Esophagus (tissue), 2 donors: Measurements from ENCODE around the gene SCIN. TPM values are rescaled to one million over a fixed set of nuclear protein-coding genes. Genes with fewer than 3 reads are reported as not detected.

ENCODE experiments used
- H3K27ac ChIP-seq, 2 donors: one replicate each; pipeline ENCODE4 v1.5.1; 2013; ENCODE audit warnings: low read depth in 2 of 2, mild to moderate bottlenecking in 2 of 2, inconsistent platforms in 1 of 2, low read length in 1 of 2, moderate library complexity in 1 of 2
- H3K27me3 ChIP-seq, 2 donors: one replicate each; pipeline ENCODE4 v1.6.1; 2013; ENCODE audit warnings: low read length in 2 of 2, control low read depth in 1 of 2, mild to moderate bottlenecking in 1 of 2; ENCODE audit not compliant: insufficient read depth in 2 of 2, control insufficient read depth in 1 of 2
- H3K36me3 ChIP-seq, 2 donors: one replicate each; pipeline ENCODE4 v1.6.1; 2013; ENCODE audit warnings: low read length in 1 of 2; ENCODE audit not compliant: control insufficient read depth in 2 of 2, insufficient read depth in 2 of 2
- H3K4me1 ChIP-seq, 2 donors: one replicate each; pipeline ENCODE4 v1.6.1; 2013; ENCODE audit warnings: low read length in 1 of 2; ENCODE audit not compliant: control insufficient read depth in 2 of 2, insufficient read depth in 2 of 2
- H3K4me3 ChIP-seq, 2 donors: one replicate each; pipeline ENCODE4 v1.5.1; 2013; ENCODE audit warnings: low read length in 2 of 2, mild to moderate bottlenecking in 2 of 2, low read depth in 1 of 2, moderate library complexity in 1 of 2
- H3K9me3 ChIP-seq, 2 donors: one replicate each; pipeline ENCODE4 v1.6.1; 2013; ENCODE audit warnings: mild to moderate bottlenecking in 2 of 2, low read depth in 1 of 2, low read length in 1 of 2, moderate library complexity in 1 of 2; ENCODE audit not compliant: control insufficient read depth in 2 of 2, insufficient read depth in 1 of 2
- WGBS, 2 donors: extraction: QIAGEN DNeasy Blood & Tissue Kit; methylation state at CpG; one replicate each; pipeline ENCODE4 v1.1.7; 2013; 5-methylcytosine and 5-hydroxymethylcytosine counted together
- polyA plus RNA-seq, 2 donors: library from polyadenylated mRNA; stranded (reverse); fragments of 200-250 nt; gene quantifications; one replicate each; pipeline ENCODE4 v1.2.3, GENCODE V29; 2013
- donor health status: healthy with polysubstance abuse.
- donor health status: Bipolar disorder and iron deficiency.

Gene SCIN
- polyA plus RNA-seq, 2 donors, result 10.4 to 22.3 TPM

DNA sequence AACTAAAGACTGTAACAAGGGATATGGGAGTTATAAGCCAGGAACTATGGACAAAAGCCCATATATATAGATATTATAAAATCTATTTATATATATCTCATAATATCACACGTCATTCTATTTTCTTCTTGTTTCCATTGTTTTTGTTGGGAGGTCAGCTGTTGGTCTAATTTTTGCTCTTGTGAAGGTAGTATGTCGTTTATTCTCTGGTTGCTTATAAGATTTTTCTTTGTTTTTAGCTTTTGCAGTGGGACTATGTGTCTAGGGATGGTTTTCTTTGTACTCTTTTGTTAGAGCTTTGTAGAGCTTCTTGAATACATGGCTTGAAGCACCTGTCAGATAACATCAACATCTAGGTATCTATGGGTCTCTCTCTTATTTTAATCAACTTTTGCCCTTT is 130.9 kb downstream of the SCIN start:
- Histone ChIP-seq H3K27ac (no peak overlapping the region), H3K27me3 (no peaks in the 10 kb centered on the region)
- WGBS, 2 donors, result 83 to 88% methylated on average over 2 of the region's 2 CpGs

DNA sequence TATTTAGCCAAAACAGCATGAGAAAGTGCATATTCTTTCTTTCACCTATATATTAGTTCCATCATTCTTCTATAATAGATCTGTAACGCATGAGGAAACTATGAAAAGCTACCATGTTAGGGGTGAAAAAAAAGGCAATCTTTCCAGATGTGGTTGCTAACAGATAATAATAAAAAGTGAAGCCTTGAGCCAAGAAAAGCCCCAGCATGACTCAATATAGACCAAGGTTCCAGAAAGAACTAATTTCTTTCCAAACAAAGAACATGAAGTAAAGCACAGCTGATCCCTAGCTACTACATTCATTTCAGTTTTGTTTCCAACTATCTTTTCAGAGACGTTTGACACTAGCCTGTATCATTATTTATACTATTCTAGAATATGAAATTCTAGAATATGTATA is 133.4 kb downstream of the SCIN start:
- Histone ChIP-seq H3K9me3 (no peaks in the 10 kb centered on the region), H3K4me1 (no peaks in the 10 kb centered on the region), H3K27ac (no peak overlapping the region), H3K36me3 (no peaks in the 10 kb centered on the region), H3K4me3 (no peak overlapping the region), H3K27me3 (no peaks in the 10 kb centered on the region)
- WGBS, 2 donors, result 54 to 59% methylated on average over 2 of the region's 2 CpGs

More for the DNA sequence above, 130.9 kb downstream of the SCIN start:
- Histone ChIP-seq H3K9me3 (no peaks in the 10 kb centered on the region), H3K4me1 (no peaks in the 10 kb centered on the region), H3K36me3 (no peaks in the 10 kb centered on the region), H3K4me3 (no peak overlapping the region)

DNA sequence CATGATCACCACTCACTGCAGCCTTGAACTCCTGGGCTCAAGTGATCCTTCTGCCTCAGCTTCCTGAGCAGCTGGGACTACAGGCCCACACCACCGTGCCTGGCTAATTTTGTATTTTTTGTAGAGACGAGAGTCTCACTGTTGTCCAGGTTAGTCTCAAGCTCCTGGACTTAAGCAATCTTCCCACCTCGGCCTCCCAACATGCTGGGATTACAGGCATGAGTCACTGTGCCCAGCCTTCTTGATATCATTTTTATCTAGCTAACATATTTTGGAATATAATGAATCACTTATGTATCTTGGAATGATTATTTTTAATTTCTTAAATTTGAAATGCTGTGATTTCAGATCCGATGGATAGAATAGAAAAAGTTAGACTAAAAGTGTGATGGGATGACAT is 135.4 kb downstream of the SCIN start:
- Histone ChIP-seq H3K36me3 (no peaks in the 10 kb centered on the region), H3K4me1 (no peaks in the 10 kb centered on the region), H3K27ac (no peak overlapping the region), H3K4me3 (no peak overlapping the region), H3K27me3 (no peaks in the 10 kb centered on the region), H3K9me3 (no peaks in the 10 kb centered on the region)
- WGBS, 2 donors, result 79 to 81% methylated on average over 4 of the region's 4 CpGs

DNA sequence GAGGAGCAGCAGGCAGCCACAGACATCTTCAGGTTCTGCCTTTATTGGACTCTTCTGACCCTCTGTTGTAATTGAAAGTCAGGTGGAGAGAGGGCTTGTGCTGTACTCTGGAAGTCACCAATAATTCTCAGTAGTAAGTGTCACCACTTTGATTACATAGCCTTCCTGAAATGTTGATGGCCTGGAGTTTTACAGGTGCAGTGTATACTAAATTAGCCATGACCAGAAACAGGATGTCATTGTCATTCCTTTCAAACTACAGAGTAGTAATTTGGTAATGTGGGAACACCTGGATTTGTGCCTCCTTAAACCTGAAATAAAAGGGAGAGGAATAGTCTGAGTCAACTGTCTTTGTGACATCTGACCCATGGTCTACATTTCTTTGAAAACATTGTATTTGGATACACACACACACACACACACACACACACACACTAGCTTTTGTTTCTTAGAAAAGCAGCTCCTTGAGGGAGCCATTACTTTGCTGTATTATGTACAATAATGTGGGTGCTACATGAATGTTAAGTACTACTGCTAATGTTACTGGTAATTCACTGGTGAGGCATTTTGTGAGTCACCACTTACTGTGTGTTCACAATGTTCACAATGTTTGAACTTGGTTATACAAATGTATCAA is 136.5 kb downstream of the SCIN start:
- Histone ChIP-seq H3K36me3 (no peaks in the 10 kb centered on the region), H3K4me1 (no peaks in the 10 kb centered on the region), H3K27ac (peak overlapping the region; percentile 53 to 68), H3K4me3 (no peak overlapping the region), H3K9me3 (no peaks in the 10 kb centered on the region), H3K27me3 (no peaks in the 10 kb centered on the region)

DNA sequence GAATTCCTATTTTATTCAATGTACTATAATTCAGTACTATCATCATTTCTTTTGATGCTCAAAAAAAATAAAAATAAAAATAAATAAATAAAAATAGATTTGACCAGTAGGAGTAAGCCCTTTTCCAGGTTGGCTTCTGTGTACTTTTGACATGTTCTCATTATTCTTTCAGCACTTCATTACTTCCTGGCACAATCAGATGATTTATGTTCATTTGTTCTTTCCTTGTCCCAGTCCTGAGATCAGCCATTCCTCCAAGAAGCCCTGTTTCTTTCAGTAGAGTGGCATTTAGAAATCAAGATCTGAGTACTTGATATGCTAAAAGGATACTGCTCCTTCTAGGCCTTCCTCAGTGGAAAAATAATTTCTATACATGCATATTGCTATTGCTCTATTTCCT is 137.8 kb downstream of the SCIN start:
- H3K27ac ChIP-seq, result no peak overlapping the region
- no peaks in the 10 kb centered on the region for H3K9me3 ChIP-seq
- H3K4me1 ChIP-seq, result no peaks in the 10 kb centered on the region

More for the DNA sequence above, 137.8 kb downstream of the SCIN start:
- Histone ChIP-seq H3K27me3 (no peaks in the 10 kb centered on the region), H3K36me3 (no peaks in the 10 kb centered on the region), H3K4me3 (no peak overlapping the region)

Other genes starting within 250 kb of the SCIN start
- gene VWDE, start 166.9 kb upstream of the SCIN start, polyA plus RNA-seq, result 1 to 10 TPM in 1 of 2 donors, under 1 TPM in 1; 0.20 to 2.8 TPM
- gene ARL4A, start 116.9 kb downstream of the SCIN start, polyA plus RNA-seq, result 10 to 100 TPM; 29.3 to 43.0 TPM